HEK293 (cell line): Measurements from ENCODE around the gene SPEM1.
A peak's percentile ranks its signal among the peaks of the same experiment; 100 is the strongest.

ENCODE experiments used
- EGR2 ChIP-seq: fragments of 450-650 bp; formaldehyde crosslinking; IDR thresholded peaks from 2 replicates; pipeline ENCODE4 v1.5.1; 2016; ENCODE audit warnings: low read depth, missing biosample characterization, missing genetic modification characterization
- GLIS2 ChIP-seq: fragments of 450-650 bp; formaldehyde crosslinking; IDR thresholded peaks from 2 replicates; pipeline ENCODE4 v1.5.1; 2016; ENCODE audit warnings: missing biosample characterization, missing genetic modification characterization
- IKZF3 ChIP-seq: fragments of 450-650 bp; IDR thresholded peaks from 2 replicates; pipeline ENCODE4 v1.5.0; 2018; ENCODE audit warnings: missing biosample characterization, mild to moderate bottlenecking, missing genetic modification characterization, moderate library complexity
- KLF9 ChIP-seq: fragments of 450-650 bp; formaldehyde crosslinking; IDR thresholded peaks from 2 replicates; pipeline ENCODE4 v1.5.1; 2016; ENCODE audit warnings: missing biosample characterization, missing genetic modification characterization, low read depth
- PRDM1 ChIP-seq: fragments of 450-650 bp; formaldehyde crosslinking; IDR thresholded peaks from 2 replicates; pipeline ENCODE4; 2016; ENCODE audit warnings: missing biosample characterization, missing genetic modification characterization
- SCRT2 ChIP-seq: fragments of 450-650 bp; formaldehyde crosslinking; IDR thresholded peaks from 2 replicates; pipeline ENCODE4 v1.5.1; 2016; ENCODE audit warnings: missing biosample characterization, missing genetic modification characterization
- TRIM28 ChIP-seq: IDR thresholded peaks from 2 replicates; pipeline ENCODE4 v1.6.1; 2011; ENCODE audit warnings: low read length, control low read depth, borderline replicate concordance
- ZBTB1 ChIP-seq: fragments of 450-650 bp; formaldehyde crosslinking; IDR thresholded peaks from 2 replicates; pipeline ENCODE4 v1.5.1; 2016; ENCODE audit warnings: missing biosample characterization, missing genetic modification characterization
- ZBTB10 ChIP-seq: fragments of 450-650 bp; formaldehyde crosslinking; IDR thresholded peaks from 2 replicates; pipeline ENCODE4 v1.5.1; 2016; ENCODE audit warnings: missing biosample characterization, missing genetic modification characterization
- ZBTB48 ChIP-seq: fragments of 450-650 bp; formaldehyde crosslinking; IDR thresholded peaks from 2 replicates; pipeline ENCODE4 v1.5.1; 2016; ENCODE audit warnings: missing biosample characterization, missing genetic modification characterization
- ZBTB8A ChIP-seq: fragments of 450-650 bp; formaldehyde crosslinking; IDR thresholded peaks from 2 replicates; pipeline ENCODE4 v1.5.1; 2016; ENCODE audit warnings: missing biosample characterization, missing genetic modification characterization
- ZIC2 ChIP-seq: fragments of 450-650 bp; formaldehyde crosslinking; IDR thresholded peaks from 2 replicates; pipeline ENCODE4 v1.5.1; 2016; ENCODE audit warnings: missing biosample characterization, missing genetic modification characterization
- ZNF280C ChIP-seq: fragments of 450-650 bp; formaldehyde crosslinking; IDR thresholded peaks from 2 replicates; pipeline ENCODE4 v1.5.1; 2016; ENCODE audit warnings: missing biosample characterization, missing genetic modification characterization
- ZNF335 ChIP-seq: fragments of 450-650 bp; formaldehyde crosslinking; conservative IDR thresholded peaks from 2 replicates; pipeline ENCODE4 v1.5.1; 2016; ENCODE audit warnings: missing biosample characterization, missing genetic modification characterization
- ZNF391 ChIP-seq: fragments of 450-650 bp; formaldehyde crosslinking; IDR thresholded peaks from 2 replicates; pipeline ENCODE4 v1.5.1; 2016; ENCODE audit warnings: low read depth, missing biosample characterization, missing genetic modification characterization, borderline replicate concordance
- ZNF561 ChIP-seq: fragments of 450-650 bp; IDR thresholded peaks from 2 replicates; pipeline ENCODE4 v1.5.1; 2018; ENCODE audit warnings: missing biosample characterization, missing genetic modification characterization, borderline replicate concordance
- ZNF600 ChIP-seq: fragments of 450-650 bp; formaldehyde crosslinking; IDR thresholded peaks from 2 replicates; pipeline ENCODE4 v1.5.1; 2016; ENCODE audit warnings: missing biosample characterization, missing genetic modification characterization
- TF ChIP-seq, protein P1 (sequence below): fragments of 450-650 bp; formaldehyde crosslinking; IDR thresholded peaks from 2 replicates; pipeline ENCODE4 v1.5.1; 2016; ENCODE audit warnings: missing biosample characterization, missing genetic modification characterization
- TF ChIP-seq, protein P2 (sequence below): fragments of 450-650 bp; formaldehyde crosslinking; IDR thresholded peaks from 2 replicates; pipeline ENCODE4 v1.5.1; 2017; ENCODE audit warnings: missing biosample characterization, missing genetic modification characterization
- TF ChIP-seq, protein P3 (sequence below): fragments of 450-650 bp; formaldehyde crosslinking; IDR thresholded peaks from 2 replicates; pipeline ENCODE4 v1.5.1; 2016; ENCODE audit warnings: missing biosample characterization, missing genetic modification characterization
- TF ChIP-seq, protein P4 (sequence below): fragments of 450-650 bp; formaldehyde crosslinking; IDR thresholded peaks from 2 replicates; pipeline ENCODE4 v1.5.1; 2016; ENCODE audit warnings: missing biosample characterization, missing genetic modification characterization

The SPEM1 gene

DNA sequence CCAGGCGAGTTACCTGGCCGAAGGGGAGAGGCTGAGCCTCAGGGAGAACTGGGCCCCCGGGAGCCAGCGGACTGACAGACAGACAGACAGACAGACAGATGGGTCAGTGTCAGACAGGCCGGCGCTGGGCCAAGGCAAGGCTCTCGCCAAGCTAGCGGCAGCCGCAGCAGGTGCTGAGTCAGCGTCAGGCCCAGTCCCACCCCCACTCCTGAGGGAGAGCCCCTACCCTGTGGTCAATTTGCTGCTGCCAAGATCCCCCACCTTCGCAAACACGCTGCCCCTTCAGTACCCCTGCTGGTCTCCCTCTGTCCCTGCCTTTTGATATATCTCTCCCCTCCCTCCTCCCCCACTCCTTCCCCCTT is 20.7 kb downstream of the SPEM1 start (continued):
- TF ChIP-seq, protein P1, sequence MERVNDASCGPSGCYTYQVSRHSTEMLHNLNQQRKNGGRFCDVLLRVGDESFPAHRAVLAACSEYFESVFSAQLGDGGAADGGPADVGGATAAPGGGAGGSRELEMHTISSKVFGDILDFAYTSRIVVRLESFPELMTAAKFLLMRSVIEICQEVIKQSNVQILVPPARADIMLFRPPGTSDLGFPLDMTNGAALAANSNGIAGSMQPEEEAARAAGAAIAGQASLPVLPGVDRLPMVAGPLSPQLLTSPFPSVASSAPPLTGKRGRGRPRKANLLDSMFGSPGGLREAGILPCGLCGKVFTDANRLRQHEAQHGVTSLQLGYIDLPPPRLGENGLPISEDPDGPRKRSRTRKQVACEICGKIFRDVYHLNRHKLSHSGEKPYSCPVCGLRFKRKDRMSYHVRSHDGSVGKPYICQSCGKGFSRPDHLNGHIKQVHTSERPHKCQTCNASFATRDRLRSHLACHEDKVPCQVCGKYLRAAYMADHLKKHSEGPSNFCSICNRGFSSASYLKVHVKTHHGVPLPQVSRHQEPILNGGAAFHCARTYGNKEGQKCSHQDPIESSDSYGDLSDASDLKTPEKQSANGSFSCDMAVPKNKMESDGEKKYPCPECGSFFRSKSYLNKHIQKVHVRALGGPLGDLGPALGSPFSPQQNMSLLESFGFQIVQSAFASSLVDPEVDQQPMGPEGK (tag by site-specific recombination), result peak; percentile 93
- TF ChIP-seq SCRT2 (tag by site-specific recombination), result peak; percentile 93
- TF ChIP-seq EGR2 (tag by site-specific recombination), result peak; percentile 65
- TF ChIP-seq ZBTB1 (tag by site-specific recombination), result no peak
- TF ChIP-seq ZNF335 (tag by site-specific recombination), result peak; percentile 69
- TF ChIP-seq IKZF3, result 0 out of 2 replicates have a peak, but pooled peaks have one; percentile 6
- TF ChIP-seq, protein P2, sequence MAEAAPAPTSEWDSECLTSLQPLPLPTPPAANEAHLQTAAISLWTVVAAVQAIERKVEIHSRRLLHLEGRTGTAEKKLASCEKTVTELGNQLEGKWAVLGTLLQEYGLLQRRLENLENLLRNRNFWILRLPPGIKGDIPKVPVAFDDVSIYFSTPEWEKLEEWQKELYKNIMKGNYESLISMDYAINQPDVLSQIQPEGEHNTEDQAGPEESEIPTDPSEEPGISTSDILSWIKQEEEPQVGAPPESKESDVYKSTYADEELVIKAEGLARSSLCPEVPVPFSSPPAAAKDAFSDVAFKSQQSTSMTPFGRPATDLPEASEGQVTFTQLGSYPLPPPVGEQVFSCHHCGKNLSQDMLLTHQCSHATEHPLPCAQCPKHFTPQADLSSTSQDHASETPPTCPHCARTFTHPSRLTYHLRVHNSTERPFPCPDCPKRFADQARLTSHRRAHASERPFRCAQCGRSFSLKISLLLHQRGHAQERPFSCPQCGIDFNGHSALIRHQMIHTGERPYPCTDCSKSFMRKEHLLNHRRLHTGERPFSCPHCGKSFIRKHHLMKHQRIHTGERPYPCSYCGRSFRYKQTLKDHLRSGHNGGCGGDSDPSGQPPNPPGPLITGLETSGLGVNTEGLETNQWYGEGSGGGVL (tag by site-specific recombination), result peak; percentile 99
- TF ChIP-seq ZBTB8A (tag by site-specific recombination), result peak; percentile 44
- TF ChIP-seq ZNF600, result peak; percentile 6; the same call in 1 of the 2 replicates
- TF ChIP-seq, protein P3, sequence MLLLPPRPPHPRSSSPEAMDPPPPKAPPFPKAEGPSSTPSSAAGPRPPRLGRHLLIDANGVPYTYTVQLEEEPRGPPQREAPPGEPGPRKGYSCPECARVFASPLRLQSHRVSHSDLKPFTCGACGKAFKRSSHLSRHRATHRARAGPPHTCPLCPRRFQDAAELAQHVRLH (tag by site-specific recombination), result no peak
- TF ChIP-seq ZIC2, result peak; percentile 79
- TF ChIP-seq ZNF391 (tag by site-specific recombination), result 0 out of 2 replicates have a peak, but pooled peaks have one; percentile 28
- TF ChIP-seq ZNF280C (tag by site-specific recombination), result no peak
- TF ChIP-seq ZBTB48, result peak; percentile 32
- TF ChIP-seq KLF9 (tag by site-specific recombination), result 0 out of 2 replicates have a peak, but pooled peaks have one; percentile 12
- no peak for TF ChIP-seq TRIM28
- no peak for TF ChIP-seq PRDM1 (tag by site-specific recombination)
- TF ChIP-seq, protein P4, sequence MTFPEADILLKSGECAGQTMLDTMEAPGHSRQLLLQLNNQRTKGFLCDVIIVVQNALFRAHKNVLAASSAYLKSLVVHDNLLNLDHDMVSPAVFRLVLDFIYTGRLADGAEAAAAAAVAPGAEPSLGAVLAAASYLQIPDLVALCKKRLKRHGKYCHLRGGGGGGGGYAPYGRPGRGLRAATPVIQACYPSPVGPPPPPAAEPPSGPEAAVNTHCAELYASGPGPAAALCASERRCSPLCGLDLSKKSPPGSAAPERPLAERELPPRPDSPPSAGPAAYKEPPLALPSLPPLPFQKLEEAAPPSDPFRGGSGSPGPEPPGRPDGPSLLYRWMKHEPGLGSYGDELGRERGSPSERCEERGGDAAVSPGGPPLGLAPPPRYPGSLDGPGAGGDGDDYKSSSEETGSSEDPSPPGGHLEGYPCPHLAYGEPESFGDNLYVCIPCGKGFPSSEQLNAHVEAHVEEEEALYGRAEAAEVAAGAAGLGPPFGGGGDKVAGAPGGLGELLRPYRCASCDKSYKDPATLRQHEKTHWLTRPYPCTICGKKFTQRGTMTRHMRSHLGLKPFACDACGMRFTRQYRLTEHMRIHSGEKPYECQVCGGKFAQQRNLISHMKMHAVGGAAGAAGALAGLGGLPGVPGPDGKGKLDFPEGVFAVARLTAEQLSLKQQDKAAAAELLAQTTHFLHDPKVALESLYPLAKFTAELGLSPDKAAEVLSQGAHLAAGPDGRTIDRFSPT (tag by site-specific recombination), result peak; percentile 40; the same call in 1 of the 2 replicates
- peak; percentile 56; the same call in 1 of the 2 replicates for TF ChIP-seq GLIS2
- TF ChIP-seq ZNF561 (tag by site-specific recombination), result 0 out of 2 replicates have a peak, but pooled peaks have one; percentile 25
- TF ChIP-seq ZBTB10 (tag by site-specific recombination), result peak; percentile 51; the same call in 1 of the 2 replicates
